ENCODE measurements around the gene OMA1.
"Not testable (repeated sequence)": the region's sequence is repeated elsewhere in the genome, so short reads cannot be mapped to it uniquely, and the experiment has no call there.

The OMA1 gene

GRCh38 chr1:58546520-58547308 is at the start of gene OMA1:
OMA1 (minus strand) TSS chr1:58546726; CDS start chr1:58539294, 7,432 bp downstream.
- DNase-seq (ENCODE audit: low read depth), result peak; percentile 94

- no peak for DNase-seq (ENCODE audit: low read depth)
Observed at GRCh38 chr1:58594546-58594945, 48.0 kb upstream of the OMA1 start.

- no peak for DNase-seq (ENCODE audit: low read depth)
Observed at GRCh38 chr1:58592522-58593134, 46.1 kb upstream of the OMA1 start.

GRCh38 chr1:58591806-58592205 is 45.3 kb upstream of the OMA1 start:
- no peak for DNase-seq (ENCODE audit: low read depth)

GRCh38 chr1:58590019-58590418 is 43.5 kb upstream of the OMA1 start:
- no peak for DNase-seq (ENCODE audit: low read depth)

GRCh38 chr1:58588396-58588795 is 41.9 kb upstream of the OMA1 start:
- DNase-seq (ENCODE audit: low read depth), result no peak

GRCh38 chr1:58587667-58588066 is 41.1 kb upstream of the OMA1 start:
- DNase-seq (ENCODE audit: low read depth), result no peak

- DNase-seq (ENCODE audit: low read depth), result no peak
Observed at GRCh38 chr1:58586271-58586670, 39.7 kb upstream of the OMA1 start.

GRCh38 chr1:58585581-58586151 is 39.1 kb upstream of the OMA1 start:
- no peak for DNase-seq (ENCODE audit: low read depth)

GRCh38 chr1:58585166-58585565 is 38.6 kb upstream of the OMA1 start:
- no peak for DNase-seq (ENCODE audit: low read depth)

- DNase-seq (ENCODE audit: low read depth), result no peak
Observed at GRCh38 chr1:58584082-58584895, 37.8 kb upstream of the OMA1 start.

GRCh38 chr1:58583496-58583895 is 37.0 kb upstream of the OMA1 start:
- no peak for DNase-seq (ENCODE audit: low read depth)

GRCh38 chr1:58582143-58582542 is 35.6 kb upstream of the OMA1 start:
- not testable (repeated sequence) for DNase-seq (ENCODE audit: low read depth)

GRCh38 chr1:58581641-58582040 is 35.1 kb upstream of the OMA1 start:
- no peak for DNase-seq (ENCODE audit: low read depth)

GRCh38 chr1:58580186-58580585 is 33.7 kb upstream of the OMA1 start:
- DNase-seq (ENCODE audit: low read depth), result no peak

GRCh38 chr1:58577654-58578030 is 31.1 kb upstream of the OMA1 start:
- no peak for DNase-seq (ENCODE audit: low read depth)

GRCh38 chr1:58576727-58577653 is 30.5 kb upstream of the OMA1 start, which contains the start of gene TACSTD2:
TACSTD2 (minus strand) TSS chr1:58577252; CDS start chr1:58577156, 96 bp downstream.
- DNase-seq (ENCODE audit: low read depth), result no peak

GRCh38 chr1:58576325-58576726 is 29.8 kb upstream of the OMA1 start:
- no peak for DNase-seq (ENCODE audit: low read depth)

GRCh38 chr1:58575551-58576324 is 29.2 kb upstream of the OMA1 start:
- DNase-seq (ENCODE audit: low read depth), result no peak

GRCh38 chr1:58574816-58575215 is 28.3 kb upstream of the OMA1 start:
- DNase-seq (ENCODE audit: low read depth), result no peak

Measured in T-helper 22 cell (primary cell).